ENCODE data around the gene SCGN. TPM values are rescaled to one million over a fixed set of nuclear protein-coding genes. Genes with fewer than 3 reads are reported as not detected.

Gene SCGN
- total RNA-seq, 1 experiment from 2014 or later = not detected

DNA sequence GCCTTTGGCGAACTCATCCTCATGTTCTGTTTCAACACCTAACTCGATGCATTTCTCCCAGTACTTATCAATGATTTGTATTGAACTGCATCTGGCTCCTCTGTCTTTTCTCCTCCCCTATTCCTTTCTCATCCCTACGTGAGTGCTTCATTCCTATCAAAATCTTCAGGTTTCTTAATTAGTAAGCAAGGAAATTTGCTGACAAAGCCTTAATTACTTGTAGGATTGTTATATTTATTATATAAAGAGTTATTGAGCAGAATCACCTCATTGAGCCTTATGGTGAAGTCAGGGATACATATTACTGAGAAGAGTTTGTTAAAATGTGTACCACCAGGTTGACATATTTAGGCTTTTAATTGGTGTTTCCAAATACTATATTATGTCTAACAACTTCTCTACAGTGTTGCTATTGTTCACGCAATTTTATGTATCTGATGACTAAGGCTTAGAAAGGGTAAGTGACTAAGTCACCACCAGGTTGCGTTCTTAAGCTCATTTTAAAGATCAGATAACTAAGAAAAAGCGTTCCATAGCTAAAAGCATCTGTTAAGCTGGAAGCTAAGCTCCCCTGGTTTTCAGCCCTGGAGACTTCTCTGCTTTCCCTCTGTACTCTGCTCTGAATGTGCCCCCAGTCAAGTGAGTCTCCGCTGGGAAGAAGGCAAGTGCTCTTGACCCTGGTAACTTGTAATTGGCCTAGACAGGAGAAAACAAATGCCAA is 18.9 kb downstream of the SCGN start:
- H3K4me3 Mint-ChIP-seq (ENCODE audit: unreplicated experiment) = no peak overlapping the region
- CTCF ChIA-PET = interaction anchor here (0.6 to 4.6 kb wide), 11 partner anchors 36 to 420 kb away, joined by 3 to 42 read pairs (median 3); no protein-coding TSS in a partner anchor
- BruUV-seq (replicated peaks) = no TSS peak
- H3K27me3 Mint-ChIP-seq (ENCODE audit: insufficient read depth, unreplicated experiment) = no peaks in the 10 kb centered on the region
- intact Hi-C loops (cut with micrococcal nuclease) = loop anchor here (1.0 kb wide), 1 partner anchor 47 kb away; no protein-coding TSS in a partner anchor
- H3K27ac Mint-ChIP-seq (ENCODE audit: low read depth, unreplicated experiment) = no peak overlapping the region
- DNase-seq (ENCODE audit: unreplicated experiment) = peak; percentile 38
- H3K4me1 Mint-ChIP-seq (ENCODE audit: insufficient read depth, unreplicated experiment) = no peaks in the 10 kb centered on the region
- no peaks in the 10 kb centered on the region for H3K9me3 Mint-ChIP-seq (ENCODE audit: unreplicated experiment)
- no peaks in the 10 kb centered on the region for H3K36me3 Mint-ChIP-seq (ENCODE audit: insufficient read depth, unreplicated experiment)
- TF ChIP-seq CTCF (IDR thresholded peaks at IDR 0.05; ENCODE audit: unreplicated experiment) = no peak
- POLR2A ChIA-PET = interaction anchor here (1.1 to 2.5 kb wide), 4 partner anchors 9 to 15 kb away, joined by 4 to 8 read pairs (median 6); no protein-coding TSS in a partner anchor

DNA sequence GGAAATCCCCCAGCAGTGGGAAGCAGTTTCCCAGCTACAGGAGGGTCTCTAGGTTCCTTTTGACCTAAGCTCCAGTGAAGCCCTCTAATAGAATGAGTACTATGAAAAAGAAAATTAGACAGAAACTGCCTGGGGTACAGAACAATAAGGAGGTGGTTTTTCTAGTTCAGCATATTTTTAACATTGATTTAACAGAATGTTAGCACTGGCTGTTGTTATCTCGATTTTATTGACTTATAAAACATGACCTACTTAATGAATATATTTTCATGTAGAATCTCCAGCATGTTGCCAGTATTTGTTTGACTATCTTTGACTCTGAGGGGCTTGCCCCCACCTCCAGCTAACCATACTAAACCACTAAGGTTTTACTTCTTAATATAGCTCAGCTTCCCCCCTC is 19.6 kb downstream of the SCGN start:
- Mint-ChIP-seq H3K27me3 (ENCODE audit: insufficient read depth, unreplicated experiment) (no peaks in the 10 kb centered on the region), H3K36me3 (ENCODE audit: insufficient read depth, unreplicated experiment) (no peaks in the 10 kb centered on the region), H3K4me3 (ENCODE audit: unreplicated experiment) (no peak overlapping the region), H3K4me1 (ENCODE audit: insufficient read depth, unreplicated experiment) (no peaks in the 10 kb centered on the region), H3K9me3 (ENCODE audit: unreplicated experiment) (no peaks in the 10 kb centered on the region), H3K27ac (ENCODE audit: low read depth, unreplicated experiment) (no peak overlapping the region)
- no peak for DNase-seq (ENCODE audit: unreplicated experiment)
- intact Hi-C loops (cut with micrococcal nuclease) = loop anchor here (1.0 kb wide), 1 partner anchor 47 kb away; no protein-coding TSS in a partner anchor
- ChIA-PET CTCF (interaction anchor here (0.6 to 4.6 kb wide), 8 partner anchors 35 to 339 kb away, joined by 3 to 42 read pairs (median 4); no protein-coding TSS in a partner anchor), POLR2A (interaction anchor here (1.7 to 2.3 kb wide), 2 partner anchors 9 to 12 kb away, joined by 6 to 8 read pairs; no protein-coding TSS in a partner anchor)
- no TSS peak for BruUV-seq (replicated peaks)
- no peak for TF ChIP-seq CTCF (IDR thresholded peaks at IDR 0.05; ENCODE audit: unreplicated experiment)

DNA sequence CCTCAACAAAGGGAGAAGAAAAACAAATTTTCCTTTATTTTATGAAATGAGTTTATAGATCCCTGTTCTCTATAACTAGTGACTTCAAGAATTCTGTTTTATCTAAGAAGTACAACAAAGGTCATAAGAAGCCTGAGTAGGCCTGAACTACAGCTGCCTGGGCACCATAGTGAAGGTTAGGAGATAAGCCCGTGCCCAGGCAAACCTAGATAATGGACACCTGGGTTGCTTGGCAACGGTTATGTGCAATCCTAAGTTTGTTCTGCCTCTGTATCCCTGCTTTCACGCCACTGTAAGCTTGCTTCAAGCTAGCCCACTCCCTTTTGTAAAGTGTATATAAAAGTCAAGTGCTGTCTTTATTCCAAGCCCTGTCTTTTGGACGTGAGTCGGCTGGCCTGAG is 23.2 kb downstream of the SCGN start:
- ChIA-PET POLR2A (no interaction called here), CTCF (interaction anchor here (0.6 kb wide), 2 partner anchors 45 to 1286 kb away, joined by 3 read pairs; no protein-coding TSS in a partner anchor)
- BruUV-seq (replicated peaks) = no TSS peak
- Mint-ChIP-seq H3K4me1 (ENCODE audit: insufficient read depth, unreplicated experiment) (no peaks in the 10 kb centered on the region), H3K36me3 (ENCODE audit: insufficient read depth, unreplicated experiment) (no peaks in the 10 kb centered on the region), H3K9me3 (ENCODE audit: unreplicated experiment) (no peaks in the 10 kb centered on the region), H3K27me3 (ENCODE audit: insufficient read depth, unreplicated experiment) (no peaks in the 10 kb centered on the region), H3K4me3 (ENCODE audit: unreplicated experiment) (no peak overlapping the region), H3K27ac (ENCODE audit: low read depth, unreplicated experiment) (no peak overlapping the region)
- no peak for DNase-seq (ENCODE audit: unreplicated experiment)
- intact Hi-C loops (cut with micrococcal nuclease) = no loop called here
- TF ChIP-seq CTCF (IDR thresholded peaks at IDR 0.05; ENCODE audit: unreplicated experiment) = no peak

- H3K9me3 Mint-ChIP-seq (ENCODE audit: unreplicated experiment) = no peaks in the 10 kb centered on the region
- no TSS peak for BruUV-seq (replicated peaks)
- H3K27me3 Mint-ChIP-seq (ENCODE audit: insufficient read depth, unreplicated experiment) = no peaks in the 10 kb centered on the region
- CTCF ChIA-PET = no interaction called here
- no peak overlapping the region for H3K4me3 Mint-ChIP-seq (ENCODE audit: unreplicated experiment)
- H3K27ac Mint-ChIP-seq (ENCODE audit: low read depth, unreplicated experiment) = no peak overlapping the region
- H3K36me3 Mint-ChIP-seq (ENCODE audit: insufficient read depth, unreplicated experiment) = no peaks in the 10 kb centered on the region
- H3K4me1 Mint-ChIP-seq (ENCODE audit: insufficient read depth, unreplicated experiment) = no peaks in the 10 kb centered on the region
- intact Hi-C loops (cut with micrococcal nuclease) = no loop called here
- no peak for TF ChIP-seq CTCF (IDR thresholded peaks at IDR 0.05; ENCODE audit: unreplicated experiment)
- POLR2A ChIA-PET = no interaction called here
- no peak for DNase-seq (ENCODE audit: unreplicated experiment)
Measured at GRCh38 chr6:25676775-25677174, 24.8 kb downstream of the SCGN start.

Measured in MCF 10A (cell line).